Cortex of kidney (tissue), 1 donor: ENCODE data around the gene TENT4A.

Experiments
- DNase-seq: peaks from one replicate; lab custom pipeline; 2025; lab: John Stamatoyannopoulos, UW

Gene TENT4A

DNA sequence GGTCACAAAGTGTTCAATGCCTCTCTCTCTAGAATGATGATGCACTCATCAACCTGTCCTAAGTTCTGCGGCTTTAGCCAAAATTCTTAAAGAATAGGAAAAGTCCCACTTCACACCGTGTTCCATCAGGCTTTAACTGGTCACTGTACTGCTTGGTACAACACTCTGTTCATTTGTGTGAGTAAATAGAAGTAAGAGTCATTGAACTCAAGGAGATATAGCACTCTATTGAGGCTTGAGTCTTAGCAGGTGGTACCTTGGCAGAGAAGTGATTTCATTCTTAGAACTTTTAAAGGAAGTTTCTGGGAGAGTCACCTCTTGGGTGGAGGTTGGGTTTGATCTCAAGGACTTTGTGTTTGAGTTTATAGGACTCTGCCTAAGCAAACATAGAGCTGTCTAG lies 92.6 kb downstream of the TENT4A start:
- no peak for DNase-seq
